ENCODE data around the gene LIN7B. TPM values are rescaled to one million over a fixed set of nuclear protein-coding genes. Genes with fewer than 3 reads are reported as not detected.

Gene LIN7B
- total and polyA plus RNA-seq, 2 of the 8 experiments (the other 6 are each of a cell fraction or from before 2014, with no cell fraction given) = 4.1 to 4.2 TPM

- no peaks in the 10 kb centered on the region for H3K79me2 ChIP-seq (ENCODE audit: control insufficient read depth in 1 of 2, insufficient read depth in 2 of 2, low read length in 2 of 2)
- peak within 1 kb of the TSS; percentile 66 to 89 (median 74) for H3K9ac ChIP-seq (replicated peaks in 1 of 4; ENCODE audit: extremely low read depth in 1 of 4, low read depth in 3 of 4, low read length in 3 of 4)
- H4K20me1 ChIP-seq (replicated peaks in 1 of 2; ENCODE audit: control insufficient read depth in 1 of 2, insufficient read depth in 2 of 2, low read length in 2 of 2) = no peaks in the 10 kb centered on the region
- no peaks in the 10 kb centered on the region for H3K9me3 ChIP-seq (ENCODE audit: insufficient read depth in 2 of 2, low read depth in 1 of 2, low read length in 1 of 2)
- 5% methylated on average over 9 of the region's 41 CpGs; no CpG with 5 or more reads in 1 of the 2 experiments for WGBS, 2 experiments (ENCODE audit: extremely low coverage in 1 of 2, insufficient coverage in 1 of 2, insufficient read length in 1 of 2, insufficient replicate concordance in 2 of 2, low coverage in 1 of 2, low lambda C conversion rate in 2 of 2, missing lambda C conversion rate in 1 of 2)
- no peak within 1 kb of the TSS for H3K23ac ChIP-seq (ENCODE audit: insufficient read length)
- no peak within 1 kb of the TSS for H2AK5ac ChIP-seq (ENCODE audit: low read depth, low read length)
- peak within 1 kb of the TSS; percentile 87 for H3K18ac ChIP-seq (ENCODE audit: extremely low read depth, low read length)
- H3K36me3 ChIP-seq (ENCODE audit: control insufficient read depth in 2 of 4, insufficient read depth in 4 of 4, low read length in 3 of 4) = no peaks in the 10 kb centered on the region
- H4K8ac ChIP-seq (ENCODE audit: extremely low read depth, insufficient read depth, low read length) = peak within 1 kb of the TSS; percentile 93
- H3K23me2 ChIP-seq (ENCODE audit: low read depth, low read length) = peaks cover 11% of the 10 kb centered on the region; the same call in 1 of the 2 replicates
- H4K5ac ChIP-seq (ENCODE audit: insufficient read length, low read depth, low read length) = peak within 1 kb of the TSS; percentile 90
- 0 out of 2 replicates have a peak within 1 kb of the TSS, but pooled peaks have one; percentile 18 for H2BK20ac ChIP-seq (ENCODE audit: low read length)
- peaks cover 0 to 14% (median 12%) of the 10 kb centered on the region in 4 experiments; a peak in 6 of 7 replicates for H3K4me1 ChIP-seq (replicated peaks in 1 of 4; ENCODE audit: control insufficient read depth in 3 of 4, insufficient read depth in 4 of 4, low read length in 3 of 4)
- no peak within 1 kb of the TSS for H2BK120ac ChIP-seq (replicated peaks; ENCODE audit: low read depth, low read length)
- DNase-seq (ENCODE audit: low read depth in 1 of 2, low spot score in 2 of 2) (peak; percentile 54 to 95), FAIRE-seq (no peak)
- ChIA-PET POLR2A (ENCODE audit: partially characterized antibody) (interaction anchor here (0.5 to 3.9 kb wide), 2 partner anchors 9 to 46 kb away, joined by 3 to 30 read pairs; no protein-coding TSS in a partner anchor), CTCF (ENCODE audit: partially characterized antibody) (interaction anchor here (1.2 to 2.0 kb wide), 3 partner anchors 12 to 53 kb away, joined by 3 to 8 read pairs (median 4); no protein-coding TSS in a partner anchor)
- peak within 1 kb of the TSS; percentile 61 for H3K56ac ChIP-seq (replicated peaks; ENCODE audit: insufficient read length, low read depth, low read length)
- H3K4me2 ChIP-seq (ENCODE audit: insufficient read depth in 1 of 2, low read depth in 2 of 2, low read length in 2 of 2) = peak within 1 kb of the TSS; percentile 83 to 92
- peak within 1 kb of the TSS; percentile 59 to 75 (median 70) for H3K4me3 ChIP-seq (ENCODE audit: extremely low read depth in 1 of 4, insufficient read depth in 2 of 4, low read depth in 3 of 4, low read length in 4 of 4)
- no peak within 1 kb of the TSS for H3K4ac ChIP-seq (replicated peaks; ENCODE audit: insufficient read length, low read depth, low read length)
- H3K79me1 ChIP-seq (ENCODE audit: low read depth, low read length) = no peaks in the 10 kb centered on the region
- H3K27me3 ChIP-seq (replicated peaks in 1 of 4; ENCODE audit: control insufficient read depth in 3 of 4, extremely low read depth in 1 of 4, insufficient read depth in 3 of 4, low read length in 3 of 4) = peaks cover 0 to 14% (median 9%) of the 10 kb centered on the region in 4 experiments; a peak in 4 of 7 replicates
- H3K27ac ChIP-seq (ENCODE audit: low read depth, low read length) = no peak within 1 kb of the TSS; the same call in 1 of the 2 replicates
- no peak within 1 kb of the TSS for H4K91ac ChIP-seq (replicated peaks; ENCODE audit: insufficient read length, low read length)
- H3K14ac ChIP-seq (ENCODE audit: insufficient read length) = no peak within 1 kb of the TSS
- H2BK12ac ChIP-seq (ENCODE audit: low read depth, low read length) = peak within 1 kb of the TSS; percentile 90; the same call in 1 of the 2 replicates
- peak within 1 kb of the TSS; percentile 71; the same call in 1 of the 2 replicates for H2BK5ac ChIP-seq (ENCODE audit: low read depth, low read length)
- H2BK15ac ChIP-seq (ENCODE audit: low read length) = 0 out of 2 replicates have a peak within 1 kb of the TSS, but pooled peaks have one; percentile 8
- H2AFZ ChIP-seq (ENCODE audit: low read length) = peak within 1 kb of the TSS; percentile 58; the same call in 1 of the 2 replicates
- TF ChIP-seq SP4 (IDR thresholded peaks at IDR 0.05; ENCODE audit: low read length) (no peak), RAD21 (IDR thresholded peaks at IDR 0.05 in 1 of 2, conservative IDR thresholded peaks at IDR 0.05 in 1 of 2; ENCODE audit: low read depth in 2 of 2, low read length in 2 of 2) (peak in 1 of 2 experiments; percentile 2; a peak in 1 of 4 replicates), POLR2AphosphoS5 (IDR thresholded peaks at IDR 0.05; ENCODE audit: low read depth, low read length) (peak; percentile 66), TBP (IDR thresholded peaks at IDR 0.05; ENCODE audit: low read depth, low read length) (peak; percentile 64), TAF7 (optimal IDR thresholded peaks at IDR 0.05; ENCODE audit: borderline replicate concordance, low read depth, low read length) (peak; percentile 70), EZH2 (IDR thresholded peaks at IDR 0.05; ENCODE audit: low read depth, low read length, severe bottlenecking) (no peak), EP300 (IDR thresholded peaks at IDR 0.05; ENCODE audit: borderline replicate concordance in 1 of 2, low read depth in 2 of 2, low read length in 2 of 2) (no peak), RBBP5 (IDR thresholded peaks at IDR 0.05; ENCODE audit: borderline replicate concordance, low read depth, low read length) (peak; percentile 42; the same call in 1 of the 2 replicates), ASH2L (IDR thresholded peaks at IDR 0.05; ENCODE audit: low read length) (peak; percentile 52)
These were observed 43.5 kb downstream of the LIN7B start, which contains the start of gene TRPM4 for GRCh38 chr19:49157445-49158224. TRPM4 (plus strand) TSS chr19:49157792; CDS start chr19:49157867, 75 bp downstream.
